AG10803 (cell line): ENCODE data around the gene NFXL1.
A peak's percentile ranks its signal among the peaks of the same experiment; 100 is the strongest.

Source experiments
- DNase-seq: peaks from one replicate; pipeline ENCODE4 v3.0.0; 2010; ENCODE audit warnings: low read depth
- H3K4me3 ChIP-seq: 2 replicates; pipeline ENCODE4 v1.5.1; 2011; ENCODE audit warnings: mild to moderate bottlenecking, low read length, control low read depth
- CTCF ChIP-seq: conservative IDR thresholded peaks from 2 replicates; pipeline ENCODE4 v1.5.1; 2011; ENCODE audit warnings: mild to moderate bottlenecking, low read length, control low read depth, inconsistent platforms

NFXL1 gene

GRCh38 chr4:47914220-47914925, at the start of gene NFXL1:
Gene NFXL1 (minus strand): TSS chr4:47914583. CDS start chr4:47914203, 380 bp downstream.
- peak within 1 kb of the TSS; percentile 94 for H3K4me3 ChIP-seq
- TF ChIP-seq CTCF, result no peak
- peak; percentile 96 for DNase-seq

GRCh38 chr4:47954677-47955076, 40.3 kb upstream of the NFXL1 start:
- DNase-seq, result no peak

GRCh38 chr4:47954245-47954644, 39.9 kb upstream of the NFXL1 start:
- H3K4me3 ChIP-seq, result no peak overlapping the region
- no peak for DNase-seq

More at GRCh38 chr4:47954677-47955076, 40.3 kb upstream of the NFXL1 start:
- no peak for TF ChIP-seq CTCF
- no peak overlapping the region for H3K4me3 ChIP-seq

GRCh38 chr4:47945930-47946726, 31.7 kb upstream of the NFXL1 start:
- DNase-seq, result no peak
- no peak overlapping the region for H3K4me3 ChIP-seq
- TF ChIP-seq CTCF, result no peak

More at GRCh38 chr4:47954245-47954644, 39.9 kb upstream of the NFXL1 start:
- no peak for TF ChIP-seq CTCF

GRCh38 chr4:47942081-47942819, 27.9 kb upstream of the NFXL1 start:
- TF ChIP-seq CTCF, result no peak
- H3K4me3 ChIP-seq, result no peak overlapping the region
- no peak for DNase-seq

- H3K4me3 ChIP-seq, result no peak overlapping the region
- TF ChIP-seq CTCF, result no peak
- no peak for DNase-seq
Observed at GRCh38 chr4:47939456-47939855, 25.1 kb upstream of the NFXL1 start.
